ENCODE results near the gene DCLK2. TPM values are rescaled to one million over a fixed set of nuclear protein-coding genes. Genes with fewer than 3 reads are reported as not detected.

DCLK2 gene
- total and polyA plus RNA-seq, 2 donors (not counting 1 experiment from before 2014, with no cell fraction given) = 0.91 to 3.3 TPM

GRCh38 chr4:150173982-150174398, 95.7 kb downstream of the DCLK2 start:
- ATAC-seq (ENCODE audit: low read depth) (no peak), DNase-seq (no peak)
- no peaks in the 10 kb centered on the region for H3K27me3 Mint-ChIP-seq
- POLR2A ChIA-PET = no interaction called here
- Histone ChIP-seq H3K79me2 (ENCODE audit: control insufficient read depth, insufficient read depth, low read length) (no peaks in the 10 kb centered on the region), H3K27ac (ENCODE audit: low read length in 2 of 2) (no peak overlapping the region), H3K27me3 (replicated peaks in 1 of 4; ENCODE audit: control extremely low read depth in 1 of 4, control insufficient read depth in 3 of 4, insufficient read depth in 4 of 4, low read length in 3 of 4) (no peaks in the 10 kb centered on the region), H4K20me1 (ENCODE audit: control insufficient read depth, insufficient read depth, low read length, poor library complexity, severe bottlenecking) (no peaks in the 10 kb centered on the region), H2AFZ (ENCODE audit: insufficient read depth, low read depth, low read length, poor library complexity, severe bottlenecking) (no peak overlapping the region), H3K36me3 (replicated peaks in 1 of 2; ENCODE audit: control extremely low read depth in 1 of 2, control insufficient read depth in 1 of 2, extremely low read depth in 1 of 2, insufficient read depth in 2 of 2, low read length in 1 of 2) (no peaks in the 10 kb centered on the region), H3K4me1 (ENCODE audit: control insufficient read depth in 2 of 2, insufficient read depth in 2 of 2, low read length in 2 of 2) (no peaks in the 10 kb centered on the region), H3K4me2 (replicated peaks; ENCODE audit: low read depth, low read length, poor library complexity, severe bottlenecking) (no peak overlapping the region), H3K9me3 (ENCODE audit: control extremely low read depth in 1 of 3, control insufficient read depth in 2 of 3, insufficient read depth in 1 of 3, low read length in 2 of 3) (no peaks in the 10 kb centered on the region), H3K4me3 (ENCODE audit: control extremely low read depth in 1 of 5, extremely low read depth in 1 of 5, insufficient read depth in 1 of 5, low read depth in 2 of 5, low read length in 4 of 5) (no peak overlapping the region), H3K9ac (ENCODE audit: low read length) (no peak overlapping the region)
- 41% methylated on average over 5 of the region's 5 CpGs for WGBS (ENCODE audit: insufficient coverage)
- no peak overlapping the region for H3K27ac Mint-ChIP-seq
- CTCF ChIA-PET = no interaction called here
- H3K4me1 Mint-ChIP-seq = no peaks in the 10 kb centered on the region
- intact Hi-C loops (cut with micrococcal nuclease) = no loop called here
- H3K9me3 Mint-ChIP-seq (ENCODE audit: insufficient read depth) = no peaks in the 10 kb centered on the region
- no peak for TF ChIP-seq EZH2 (IDR thresholded peaks at IDR 0.05; ENCODE audit: borderline replicate concordance, insufficient read depth, low read depth, low read length, poor library complexity, severe bottlenecking)
- no peak for TF ChIP-seq CTCF (IDR thresholded peaks at IDR 0.05)
- no peak overlapping the region for H3K4me3 Mint-ChIP-seq

DNA sequence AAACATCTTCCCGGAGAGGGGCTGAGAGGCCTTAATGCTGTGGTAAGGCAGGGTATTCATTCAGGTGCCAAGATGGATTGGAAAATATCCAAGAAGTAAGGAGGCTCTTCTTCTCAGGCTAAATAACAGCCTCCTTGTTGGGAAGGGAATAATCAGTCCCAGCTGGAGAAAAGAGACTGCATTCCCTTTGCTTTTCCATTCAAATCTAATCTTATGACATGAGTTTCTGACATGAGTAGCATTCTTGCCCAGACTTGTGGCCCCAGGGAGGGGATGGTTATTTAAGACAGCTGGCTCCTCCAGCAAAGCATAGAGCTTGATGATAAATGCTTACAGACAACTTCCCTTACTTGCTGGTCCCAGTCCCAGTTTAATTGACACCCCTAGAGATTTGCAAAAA, 98.3 kb downstream of the DCLK2 start:
- Histone ChIP-seq H3K4me1 (ENCODE audit: control insufficient read depth in 2 of 2, insufficient read depth in 2 of 2, low read length in 2 of 2) (no peaks in the 10 kb centered on the region), H4K20me1 (ENCODE audit: control insufficient read depth, insufficient read depth, low read length, poor library complexity, severe bottlenecking) (no peaks in the 10 kb centered on the region), H3K9ac (ENCODE audit: low read length) (no peak overlapping the region), H2AFZ (ENCODE audit: insufficient read depth, low read depth, low read length, poor library complexity, severe bottlenecking) (no peak overlapping the region), H3K27me3 (replicated peaks in 1 of 4; ENCODE audit: control extremely low read depth in 1 of 4, control insufficient read depth in 3 of 4, insufficient read depth in 4 of 4, low read length in 3 of 4) (no peaks in the 10 kb centered on the region), H3K4me3 (ENCODE audit: control extremely low read depth in 1 of 5, extremely low read depth in 1 of 5, insufficient read depth in 1 of 5, low read depth in 2 of 5, low read length in 4 of 5) (no peak overlapping the region), H3K36me3 (replicated peaks in 1 of 2; ENCODE audit: control extremely low read depth in 1 of 2, control insufficient read depth in 1 of 2, extremely low read depth in 1 of 2, insufficient read depth in 2 of 2, low read length in 1 of 2) (no peaks in the 10 kb centered on the region), H3K79me2 (ENCODE audit: control insufficient read depth, insufficient read depth, low read length) (no peaks in the 10 kb centered on the region), H3K27ac (ENCODE audit: low read length in 2 of 2) (no peak overlapping the region), H3K4me2 (replicated peaks; ENCODE audit: low read depth, low read length, poor library complexity, severe bottlenecking) (no peak overlapping the region), H3K9me3 (ENCODE audit: control extremely low read depth in 1 of 3, control insufficient read depth in 2 of 3, insufficient read depth in 1 of 3, low read length in 2 of 3) (no peaks in the 10 kb centered on the region)
- H3K4me3 Mint-ChIP-seq = no peak overlapping the region
- H3K9me3 Mint-ChIP-seq (ENCODE audit: insufficient read depth) = no peaks in the 10 kb centered on the region
- no peak for DNase-seq
- ATAC-seq (ENCODE audit: low read depth) = no peak
- CTCF ChIA-PET = no interaction called here
- TF ChIP-seq EZH2 (IDR thresholded peaks at IDR 0.05; ENCODE audit: borderline replicate concordance, insufficient read depth, low read depth, low read length, poor library complexity, severe bottlenecking) (no peak), CTCF (IDR thresholded peaks at IDR 0.05) (no peak)
- H3K27ac Mint-ChIP-seq = no peak overlapping the region
- no peaks in the 10 kb centered on the region for H3K4me1 Mint-ChIP-seq
- no peaks in the 10 kb centered on the region for H3K27me3 Mint-ChIP-seq
- POLR2A ChIA-PET = no interaction called here
- intact Hi-C loops (cut with micrococcal nuclease) = no loop called here
- 80% methylated on average over 1 of the region's 1 CpG for WGBS (ENCODE audit: insufficient coverage)
